HepG2 (cell line): ENCODE measurements around the gene NPHP4. TPM values are rescaled to one million over a fixed set of nuclear protein-coding genes. Genes with fewer than 3 reads are reported as not detected.

Source experiments
- GLI4 ChIP-seq: sonication (generic); formaldehyde crosslinking; IDR thresholded peaks from 2 replicates; pipeline ENCODE4 v1.5.1; 2020; ENCODE audit warnings: missing genetic modification reagents, mild to moderate bottlenecking, moderate library complexity, borderline replicate concordance
- SATB2 ChIP-seq: sonication (generic); formaldehyde crosslinking; IDR thresholded peaks from 2 replicates; pipeline ENCODE4 v1.5.0; 2020; ENCODE audit warnings: missing genetic modification reagents
- SNRNP70 ChIP-seq: fragments of 200-400 bp; formaldehyde crosslinking; IDR thresholded peaks from 2 replicates; pipeline ENCODE4 v1.6.1; 2017; ENCODE audit warnings: mild to moderate bottlenecking, low read depth, low read length, moderate library complexity
- ZNF160 ChIP-seq: sonication (generic); formaldehyde crosslinking; IDR thresholded peaks from 2 replicates; pipeline ENCODE4 v1.8.0; 2022; ENCODE audit warnings: mild to moderate bottlenecking, inconsistent platforms, missing genetic modification reagents
- ZNF574 ChIP-seq: sonication (generic); formaldehyde crosslinking; IDR thresholded peaks from 2 replicates; pipeline ENCODE4 v1.4.0; 2020; ENCODE audit warnings: missing genetic modification reagents
- polyA plus RNA-seq, 8 experiments: library from polyadenylated mRNA; depleted of rRNA in 3 of 8; stranded (reverse) in 7 of 8; unstranded in 1 of 8; fragments of >200 nt; fragmentation: Illumina TruSeq in 4 of 8; extraction: Trizol in 4 of 8; gene quantifications; 2 replicates each; pipeline versions ENCODE4 v1.2.1 to v1.2.3, GENCODE V29; 2011 to 2016; ENCODE audit warnings: low read depth in 4 of 8, missing spikeins in 1 of 8, mixed read lengths in 1 of 8; ENCODE audit not compliant: insufficient read depth in 1 of 8
- total RNA-seq, 5 experiments: library from RNA; depleted of rRNA; stranded (reverse); fragments of >200 nt; fragmentation: Illumina TruSeq; extraction: Trizol; gene quantifications; 2 replicates each; pipeline ENCODE4 v1.2.3, GENCODE V29; 2016; ENCODE audit warnings: low read depth in 1 of 5
- TF ChIP-seq, protein P1 (sequence below): sonication (generic); formaldehyde crosslinking; IDR thresholded peaks from 2 replicates; pipeline ENCODE4 v1.9.0; 2021; ENCODE audit warnings: missing genetic modification reagents, borderline replicate concordance

Gene NPHP4
- total and polyA plus RNA-seq, 2 of the 13 experiments (the other 11 are each of a cell fraction or from before 2014, with no cell fraction given) = 4.4 to 6.8 TPM

- no peak for TF ChIP-seq ZNF574 (CRISPR knock-in tag)
- TF ChIP-seq GLI4 (CRISPR knock-in tag) = no peak
- TF ChIP-seq ZNF160 (CRISPR knock-in tag) = no peak
- no peak for TF ChIP-seq SATB2
- TF ChIP-seq, protein P1, sequence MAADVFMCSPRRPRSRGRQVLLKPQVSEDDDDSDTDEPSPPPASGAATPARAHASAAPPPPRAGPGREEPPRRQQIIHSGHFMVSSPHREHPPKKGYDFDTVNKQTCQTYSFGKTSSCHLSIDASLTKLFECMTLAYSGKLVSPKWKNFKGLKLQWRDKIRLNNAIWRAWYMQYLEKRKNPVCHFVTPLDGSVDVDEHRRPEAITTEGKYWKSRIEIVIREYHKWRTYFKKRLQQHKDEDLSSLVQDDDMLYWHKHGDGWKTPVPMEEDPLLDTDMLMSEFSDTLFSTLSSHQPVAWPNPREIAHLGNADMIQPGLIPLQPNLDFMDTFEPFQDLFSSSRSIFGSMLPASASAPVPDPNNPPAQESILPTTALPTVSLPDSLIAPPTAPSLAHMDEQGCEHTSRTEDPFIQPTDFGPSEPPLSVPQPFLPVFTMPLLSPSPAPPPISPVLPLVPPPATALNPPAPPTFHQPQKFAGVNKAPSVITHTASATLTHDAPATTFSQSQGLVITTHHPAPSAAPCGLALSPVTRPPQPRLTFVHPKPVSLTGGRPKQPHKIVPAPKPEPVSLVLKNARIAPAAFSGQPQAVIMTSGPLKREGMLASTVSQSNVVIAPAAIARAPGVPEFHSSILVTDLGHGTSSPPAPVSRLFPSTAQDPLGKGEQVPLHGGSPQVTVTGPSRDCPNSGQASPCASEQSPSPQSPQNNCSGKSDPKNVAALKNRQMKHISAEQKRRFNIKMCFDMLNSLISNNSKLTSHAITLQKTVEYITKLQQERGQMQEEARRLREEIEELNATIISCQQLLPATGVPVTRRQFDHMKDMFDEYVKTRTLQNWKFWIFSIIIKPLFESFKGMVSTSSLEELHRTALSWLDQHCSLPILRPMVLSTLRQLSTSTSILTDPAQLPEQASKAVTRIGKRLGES = no peak
- TF ChIP-seq SNRNP70 = no peak
Observed at GRCh38 chr1:5917281-5917590, 75.0 kb downstream of the NPHP4 start (continued).
